Mucosa of gallbladder (tissue), 1 donor: Measurements from ENCODE around the gene GPC5. TPM values are rescaled to one million over a fixed set of nuclear protein-coding genes. Genes with fewer than 3 reads are reported as not detected.

Experiments used
- DNase-seq: peaks from one replicate; pipeline ENCODE4 v3.0.0-alpha.2; 2020; ENCODE audit warnings: low spot score
- total RNA-seq: library from RNA; stranded (reverse); gene quantifications from one replicate; pipeline ENCODE4 v1.2.1, GENCODE V29; 2021
- donor health status: DM: no; HTN: no; CAD: no.

Gene GPC5
- total RNA-seq, 1 donor from 2014 or later: 2.2 TPM

- DNase-seq: no peak
Observed at GRCh38 chr13:91592056-91593014, 193.9 kb downstream of the GPC5 start.

GRCh38 chr13:91593456-91593855 lies 195.0 kb downstream of the GPC5 start:
- DNase-seq: no peak

GRCh38 chr13:91594061-91594460 lies 195.6 kb downstream of the GPC5 start:
- no peak for DNase-seq

- no peak for DNase-seq
Observed at GRCh38 chr13:91595677-91596076, 197.3 kb downstream of the GPC5 start.

GRCh38 chr13:91596842-91597241 lies 198.4 kb downstream of the GPC5 start:
- no peak for DNase-seq

GRCh38 chr13:91598655-91599054 lies 200.2 kb downstream of the GPC5 start:
- no peak for DNase-seq

GRCh38 chr13:91601273-91601672 lies 202.9 kb downstream of the GPC5 start:
- DNase-seq: no peak

- no peak for DNase-seq
Observed at GRCh38 chr13:91601807-91602206, 203.4 kb downstream of the GPC5 start.

GRCh38 chr13:91609353-91609752 lies 210.9 kb downstream of the GPC5 start:
- no peak for DNase-seq

- no peak for DNase-seq
Observed at GRCh38 chr13:91618315-91618714, 219.9 kb downstream of the GPC5 start.

- DNase-seq: no peak
Observed at GRCh38 chr13:91620670-91621141, 222.3 kb downstream of the GPC5 start.

- no peak for DNase-seq
Observed at GRCh38 chr13:91621161-91621560, 222.7 kb downstream of the GPC5 start.

GRCh38 chr13:91621963-91622362 lies 223.5 kb downstream of the GPC5 start:
- DNase-seq: no peak

GRCh38 chr13:91622778-91623550 lies 224.5 kb downstream of the GPC5 start:
- DNase-seq: no peak

GRCh38 chr13:91627952-91628739 lies 229.7 kb downstream of the GPC5 start:
- DNase-seq: no peak

GRCh38 chr13:91630946-91631345 lies 232.5 kb downstream of the GPC5 start:
- no peak for DNase-seq

- no peak for DNase-seq
Observed at GRCh38 chr13:91632086-91632485, 233.7 kb downstream of the GPC5 start.

- no peak for DNase-seq
Observed at GRCh38 chr13:91639330-91639729, 240.9 kb downstream of the GPC5 start.

- DNase-seq: no peak
Observed at GRCh38 chr13:91643394-91643793, 245.0 kb downstream of the GPC5 start.

GRCh38 chr13:91644806-91645205 lies 246.4 kb downstream of the GPC5 start:
- no peak for DNase-seq

GRCh38 chr13:91647361-91647990 lies 249.1 kb downstream of the GPC5 start:
- DNase-seq: no peak
